ACHN (cell line): ENCODE results near the gene MYRIP.
"Not testable (repeated sequence)": the region's sequence is repeated elsewhere in the genome, so short reads cannot be mapped to it uniquely, and the experiment has no call there.

ENCODE experiments used
- DNase-seq: peaks from one replicate; pipeline ENCODE4 v3.0.0-alpha.2; 2015
- in situ Hi-C: cut with HindIII; loops from 2 replicates; pipeline ENCODE4 v1.10.0; 2017; ENCODE audit warnings: low sequenced_read_pairs, low pct_ligation_motif_present, low pct_unique_long_range_greater_than_20kb

MYRIP gene

DNA sequence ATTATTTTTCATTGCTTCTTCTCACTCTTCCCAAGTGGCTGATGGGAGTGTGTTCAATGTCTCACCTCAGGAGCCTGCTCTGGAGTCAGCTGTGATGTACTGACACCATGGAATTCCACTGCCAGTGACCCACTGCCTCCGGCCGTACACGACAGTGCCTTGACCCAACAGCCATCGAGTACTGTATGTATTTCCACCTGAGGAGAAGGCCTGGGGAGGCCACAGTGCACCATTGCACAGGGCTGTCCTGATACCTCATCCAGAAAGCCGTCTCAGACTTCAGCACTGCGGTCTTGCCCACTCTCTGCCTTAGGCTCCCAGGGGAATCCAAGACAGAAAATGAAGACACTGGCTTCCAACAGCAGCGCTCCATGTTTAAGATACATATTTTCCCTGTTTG lies 448.7 kb downstream of the MYRIP start:
- in situ Hi-C loops = no loop called here
- no peak for DNase-seq

DNA sequence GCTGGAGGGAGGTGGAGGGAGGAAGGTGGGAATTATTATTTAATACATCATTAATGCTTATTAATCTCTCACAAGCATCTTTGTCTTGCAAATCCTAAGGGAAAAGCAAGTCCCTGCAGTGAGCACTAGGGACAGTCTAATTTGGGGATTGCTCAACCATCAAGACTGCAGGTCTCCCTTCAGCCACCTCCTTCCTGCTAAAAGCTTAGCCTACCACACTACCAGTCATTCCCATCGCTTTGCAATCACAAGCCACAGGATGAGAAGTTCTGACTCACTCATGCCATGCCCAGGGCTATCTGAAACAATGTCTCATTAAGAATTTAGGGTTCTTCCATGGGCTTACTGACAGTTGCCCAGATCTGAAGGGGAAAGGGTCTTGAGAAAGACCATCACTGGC lies 449.1 kb downstream of the MYRIP start:
- DNase-seq = no peak
- in situ Hi-C loops = no loop called here

DNA sequence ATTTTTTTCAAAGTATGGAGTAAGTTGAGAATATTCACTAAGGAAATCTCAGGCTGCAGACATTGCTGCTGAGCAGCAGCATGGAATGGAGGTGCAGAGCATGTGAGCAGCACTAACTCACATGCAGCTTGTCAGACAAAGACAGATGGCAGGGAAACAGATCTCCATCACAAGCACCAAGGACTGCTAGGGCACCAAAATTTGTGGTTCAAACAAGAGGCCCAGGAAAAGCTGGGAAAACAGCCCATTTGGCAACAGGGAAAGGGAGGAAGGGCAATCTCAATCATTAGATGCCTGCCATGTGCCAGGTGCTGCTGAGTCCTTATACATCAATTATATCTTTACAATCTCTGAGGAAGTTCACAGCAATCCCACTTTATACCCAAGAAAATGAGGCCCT lies 452.9 kb downstream of the MYRIP start:
- no peak for DNase-seq
- in situ Hi-C loops = no loop called here

DNA sequence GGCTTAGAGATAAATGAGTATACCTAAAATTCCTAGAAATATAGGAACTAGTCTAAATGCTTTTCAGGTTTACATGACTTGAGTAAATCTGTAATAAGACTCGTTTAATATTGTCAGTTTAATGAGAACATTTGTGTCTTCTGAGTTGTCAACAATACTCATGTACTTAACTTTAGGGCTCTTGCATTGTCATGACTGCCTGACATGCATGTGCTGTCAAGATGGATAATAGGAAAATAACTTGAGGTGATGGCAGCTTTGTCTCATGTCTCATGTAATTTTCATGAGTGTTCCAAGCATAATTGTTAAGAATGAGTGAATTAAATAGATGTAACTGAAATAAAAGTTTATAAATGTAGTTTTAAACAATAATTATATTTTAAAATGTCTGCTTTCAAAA lies 455.0 kb downstream of the MYRIP start:
- in situ Hi-C loops = no loop called here
- DNase-seq = no peak

DNA sequence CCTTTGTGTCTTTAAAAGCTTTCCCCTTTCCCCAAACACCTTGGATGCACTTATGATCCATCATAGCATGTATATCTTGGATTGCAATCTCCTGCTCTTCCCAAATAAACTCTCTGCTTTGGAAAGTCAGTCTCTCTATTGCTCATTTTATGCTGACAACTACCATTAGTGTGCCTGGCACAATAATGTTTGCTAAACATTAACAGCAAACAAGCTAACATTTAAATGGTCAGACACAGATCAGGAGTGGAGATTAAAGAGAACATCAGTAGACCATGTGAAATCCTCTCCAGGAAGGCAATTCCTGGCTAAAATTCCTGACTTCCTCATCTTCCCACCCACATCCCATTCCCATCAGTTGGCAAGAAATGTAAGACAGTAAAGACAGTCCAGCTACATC lies 455.8 kb downstream of the MYRIP start:
- no peak for DNase-seq
- in situ Hi-C loops = no loop called here

DNA sequence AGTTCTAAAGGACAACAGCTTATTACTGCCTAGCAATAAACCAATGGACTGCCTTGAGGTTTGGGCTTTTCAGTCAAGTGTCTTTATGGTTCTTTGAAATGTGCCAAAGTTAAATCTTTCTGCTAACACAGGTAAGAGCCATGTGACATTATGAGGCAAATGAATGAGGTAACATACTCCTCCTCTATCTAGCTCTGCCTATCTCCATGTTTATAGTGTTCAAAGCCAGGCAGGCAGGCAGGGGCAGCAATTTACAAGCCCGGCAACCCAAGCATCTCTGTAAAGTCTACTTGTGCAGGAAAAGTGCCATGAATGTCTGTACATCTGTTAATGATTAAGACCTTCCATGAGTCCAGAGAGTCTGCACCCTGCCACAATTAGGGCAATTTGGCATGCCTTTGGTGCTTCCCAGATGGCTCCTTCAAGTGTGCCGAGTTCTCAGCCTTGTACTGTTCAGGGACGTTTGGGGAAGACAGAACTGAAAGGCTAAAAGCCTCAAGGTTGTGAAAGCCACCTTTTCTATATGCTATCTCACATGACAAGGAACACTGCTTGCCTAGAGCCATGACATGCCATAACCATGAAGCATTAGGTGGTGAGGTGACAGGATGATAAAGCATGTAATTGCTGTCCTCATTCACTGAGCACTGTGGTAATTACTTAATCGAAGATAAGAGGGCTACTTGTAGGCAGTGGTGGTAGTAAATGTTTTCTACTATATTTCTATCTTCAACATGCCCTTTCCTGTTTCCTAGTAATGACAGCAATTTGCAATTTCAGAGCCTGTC lies 458.7 kb downstream of the MYRIP start:
- in situ Hi-C loops = no loop called here
- peak; percentile 2 for DNase-seq

DNA sequence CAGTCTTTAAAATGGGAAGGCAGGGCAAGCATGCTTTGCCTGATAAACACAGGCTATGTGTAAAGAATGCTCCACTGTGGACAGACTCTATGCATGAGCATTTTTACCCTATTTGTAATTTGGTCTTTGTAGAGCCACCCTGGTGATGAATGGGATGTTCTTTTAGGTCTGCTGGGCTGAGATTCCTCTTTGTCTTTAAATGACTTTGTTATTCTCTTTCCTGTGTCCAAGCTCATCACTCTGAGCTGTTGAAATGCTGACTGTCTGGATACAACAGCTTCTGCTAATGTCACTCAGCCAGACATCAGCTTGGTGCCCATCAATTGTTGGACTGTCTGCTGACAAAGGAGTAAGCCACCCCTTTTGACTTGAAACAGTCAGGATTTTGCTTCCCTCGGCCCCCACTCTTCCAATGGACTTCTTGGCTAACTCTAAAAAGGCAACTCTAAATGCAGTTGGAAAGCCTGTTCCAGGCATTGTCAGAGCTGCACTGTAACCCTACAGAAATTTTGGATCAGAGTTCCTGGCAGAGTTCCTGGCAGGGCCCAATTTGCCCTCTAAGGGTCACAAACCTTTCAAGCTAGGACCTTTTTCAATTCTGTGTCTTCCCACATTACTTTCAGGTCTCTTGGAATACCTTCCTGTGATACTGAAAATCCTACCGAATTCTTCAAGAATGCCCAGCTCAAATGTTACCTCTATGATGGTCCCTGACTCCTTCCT lies 459.6 kb downstream of the MYRIP start:
- in situ Hi-C loops = no loop called here
- no peak for DNase-seq

DNA sequence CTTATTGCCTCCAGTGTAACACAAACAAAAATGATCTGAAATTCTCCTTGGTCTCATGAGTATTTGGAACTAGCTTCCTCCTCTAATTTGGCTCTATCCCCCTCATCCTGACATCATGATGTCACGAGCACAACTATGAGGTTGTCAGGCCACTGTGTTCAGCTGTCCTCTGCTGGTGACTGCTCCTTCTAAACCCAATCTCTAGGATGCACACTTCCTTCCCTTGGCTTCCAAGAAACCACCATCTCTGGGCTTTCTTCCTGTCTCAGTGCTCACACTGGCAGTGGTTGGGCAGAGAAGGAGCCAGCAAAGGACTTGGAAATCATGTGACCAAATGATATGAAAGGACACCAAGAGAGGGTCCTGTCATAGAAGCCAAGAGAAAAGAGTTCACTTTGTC lies 469.4 kb downstream of the MYRIP start:
- in situ Hi-C loops = no loop called here
- DNase-seq = no peak

DNA sequence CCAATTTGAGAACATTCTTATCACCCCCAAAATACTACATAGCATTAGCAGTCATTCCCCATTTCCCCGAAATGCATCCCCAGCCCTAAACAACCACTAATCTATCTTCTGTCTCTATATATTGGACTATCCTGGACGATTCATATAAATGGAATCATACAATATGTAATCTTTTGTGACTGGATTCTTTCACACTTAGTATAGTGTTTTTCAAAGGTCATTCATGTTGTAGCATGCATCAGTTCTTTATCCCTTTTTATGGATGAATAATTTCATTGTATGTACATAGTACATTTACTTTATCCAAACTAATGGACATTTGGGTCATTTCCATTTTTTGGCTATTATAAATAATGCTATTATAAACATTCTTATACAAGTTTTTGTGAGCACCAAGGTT lies 472.6 kb downstream of the MYRIP start:
- in situ Hi-C loops = no loop called here
- DNase-seq = no peak

DNA sequence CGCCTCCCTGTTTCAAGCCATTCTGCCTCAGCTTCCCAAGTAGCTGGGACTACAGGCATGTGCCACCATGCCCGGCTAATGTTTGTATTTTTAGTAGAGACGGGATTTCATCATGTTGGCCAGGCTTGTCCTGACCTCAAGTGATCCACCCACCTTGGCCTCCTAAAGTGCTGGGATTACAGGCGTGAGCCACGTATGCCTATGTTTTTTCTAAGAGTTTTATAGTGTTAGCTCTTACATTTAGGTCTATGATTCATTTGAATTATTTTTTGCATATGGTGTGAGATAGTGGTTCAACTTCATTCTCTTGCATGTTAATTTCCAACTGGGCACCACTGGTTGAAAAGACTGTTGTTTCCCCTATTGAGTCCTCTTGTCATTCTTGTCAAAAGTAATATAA lies 473.6 kb downstream of the MYRIP start:
- DNase-seq, in situ Hi-C loops: not testable (repeated sequence)

DNA sequence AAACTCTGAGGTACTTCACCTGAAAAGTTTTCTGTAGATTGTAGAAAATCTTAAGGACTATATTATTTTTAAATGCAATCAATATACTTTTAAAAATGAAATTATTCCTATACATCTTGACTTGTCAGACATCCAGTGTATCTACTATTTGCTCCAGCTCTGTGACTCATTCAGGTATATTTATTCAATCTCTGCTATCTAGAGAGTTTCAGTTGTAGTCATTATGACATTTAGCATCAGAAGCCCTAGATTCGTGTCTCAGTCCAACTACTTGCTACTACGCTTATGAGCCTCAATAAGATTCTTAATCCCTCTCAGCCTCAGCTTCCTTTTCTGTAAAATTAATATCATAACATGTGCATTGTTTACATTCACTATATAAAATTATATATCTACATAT lies 477.8 kb downstream of the MYRIP start:
- in situ Hi-C loops = no loop called here

DNA sequence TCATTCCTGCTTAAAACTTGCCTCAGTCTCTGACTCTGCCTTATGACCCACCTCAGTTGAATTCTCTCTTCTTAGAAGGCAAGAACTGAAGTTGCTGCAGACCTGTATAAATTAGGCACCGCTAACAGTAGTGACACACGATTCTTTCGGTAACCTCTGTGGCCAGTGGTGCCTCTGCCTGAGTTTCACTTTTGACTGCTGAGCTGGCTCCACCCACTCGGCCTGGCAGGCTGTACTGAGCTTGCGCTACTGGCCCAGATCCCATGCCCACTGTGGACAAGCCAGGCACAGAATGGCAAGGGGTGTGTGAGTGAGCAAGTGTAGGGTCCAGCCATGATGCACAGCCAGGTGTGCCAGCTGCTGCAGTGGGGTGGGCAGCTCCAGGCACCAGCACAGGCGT lies 481.0 kb downstream of the MYRIP start:
- in situ Hi-C loops = no loop called here
- DNase-seq = no peak

More for the DNA sequence above, 477.8 kb downstream of the MYRIP start:
- no peak for DNase-seq

DNA sequence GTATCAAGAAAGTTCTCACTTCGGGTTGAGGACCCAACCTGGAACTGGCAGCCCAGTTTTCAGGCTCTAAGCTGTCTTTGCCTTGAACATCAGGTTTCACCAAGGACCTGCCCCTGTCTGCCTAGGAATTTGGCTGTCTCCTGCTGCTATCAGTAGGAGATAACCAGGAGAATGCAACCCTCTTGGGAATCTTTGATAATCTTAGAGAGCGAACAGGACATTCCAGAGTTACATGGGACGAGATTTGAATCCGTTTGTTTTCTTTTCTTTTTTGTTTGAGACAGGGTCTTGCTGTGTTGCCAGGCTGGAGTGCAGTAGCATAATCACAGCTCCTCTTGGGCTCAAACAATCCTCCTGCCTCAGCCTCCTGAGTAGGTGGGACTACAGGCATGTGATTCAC lies 482.1 kb downstream of the MYRIP start:
- DNase-seq = no peak
- in situ Hi-C loops = no loop called here

DNA sequence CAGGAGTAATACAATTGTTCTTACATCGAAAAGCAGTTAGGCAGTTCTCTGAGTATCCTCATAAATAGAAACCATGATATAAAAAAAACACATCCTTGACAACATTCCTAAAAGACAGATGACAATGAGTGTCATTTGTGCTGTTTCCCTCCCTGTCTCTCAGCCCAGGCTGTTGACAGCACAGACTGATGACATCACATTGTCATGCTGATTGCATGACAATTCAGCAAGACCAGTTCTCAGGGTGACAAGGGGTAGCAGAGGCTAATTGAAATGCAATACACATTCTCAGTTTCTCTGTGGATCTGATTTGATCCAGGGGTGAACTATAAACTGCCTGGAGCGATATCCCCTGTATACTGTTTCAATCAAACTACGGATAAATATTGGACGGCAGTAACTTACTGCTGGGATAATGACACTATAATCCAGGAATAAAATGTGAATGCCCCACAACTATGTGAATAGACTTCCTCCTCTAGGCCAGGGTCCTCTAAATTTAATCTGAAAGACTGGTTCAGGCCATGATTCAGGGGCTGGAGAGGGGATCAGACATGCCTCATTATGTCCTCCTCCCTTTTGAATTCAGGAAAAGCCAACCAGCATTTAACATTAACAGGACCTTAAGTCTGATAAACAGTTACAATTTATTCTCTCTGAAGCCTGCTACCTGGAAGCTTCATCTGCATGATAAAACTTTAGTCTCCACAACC lies 483.4 kb downstream of the MYRIP start:
- in situ Hi-C loops = no loop called here

DNA sequence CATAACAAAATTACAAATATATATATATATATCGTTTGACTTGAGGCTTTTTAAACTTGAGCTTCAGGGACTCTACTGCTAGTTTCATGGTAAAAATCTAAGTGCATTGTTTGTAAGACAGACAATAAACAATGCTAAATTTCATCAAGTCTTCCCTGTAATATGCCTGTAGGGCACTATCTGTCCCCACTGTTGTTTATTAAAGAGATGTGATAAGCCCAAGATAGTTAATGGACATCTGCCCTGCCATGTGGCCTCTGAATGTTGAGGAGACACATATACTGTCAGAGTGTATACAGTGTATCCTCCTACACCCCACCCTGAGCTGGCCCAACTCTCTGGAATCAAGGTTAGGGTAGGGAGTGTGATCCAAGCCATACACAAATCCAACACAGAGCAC lies 485.0 kb downstream of the MYRIP start:
- DNase-seq = no peak
- in situ Hi-C loops = no loop called here

More for the DNA sequence above, 483.4 kb downstream of the MYRIP start:
- DNase-seq = no peak

DNA sequence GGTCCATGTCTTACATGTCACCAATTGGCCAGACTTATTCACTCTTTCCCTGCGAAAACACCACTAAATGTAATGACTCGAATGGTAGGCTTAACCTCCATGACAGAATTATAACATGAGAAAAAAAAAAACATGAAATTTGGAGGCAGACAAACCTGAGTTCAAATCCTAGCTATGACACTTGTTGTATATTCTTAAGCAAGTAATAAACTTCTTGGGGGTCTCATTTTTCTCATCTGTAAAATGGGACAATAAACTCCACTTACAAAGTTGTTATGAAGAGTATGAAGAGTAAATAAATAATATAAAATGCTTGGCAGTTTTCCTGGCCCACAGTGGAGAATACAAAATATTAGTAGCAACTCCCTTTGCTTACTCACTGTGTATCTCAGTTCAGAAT lies 488.7 kb downstream of the MYRIP start:
- in situ Hi-C loops = no loop called here
- no peak for DNase-seq

DNA sequence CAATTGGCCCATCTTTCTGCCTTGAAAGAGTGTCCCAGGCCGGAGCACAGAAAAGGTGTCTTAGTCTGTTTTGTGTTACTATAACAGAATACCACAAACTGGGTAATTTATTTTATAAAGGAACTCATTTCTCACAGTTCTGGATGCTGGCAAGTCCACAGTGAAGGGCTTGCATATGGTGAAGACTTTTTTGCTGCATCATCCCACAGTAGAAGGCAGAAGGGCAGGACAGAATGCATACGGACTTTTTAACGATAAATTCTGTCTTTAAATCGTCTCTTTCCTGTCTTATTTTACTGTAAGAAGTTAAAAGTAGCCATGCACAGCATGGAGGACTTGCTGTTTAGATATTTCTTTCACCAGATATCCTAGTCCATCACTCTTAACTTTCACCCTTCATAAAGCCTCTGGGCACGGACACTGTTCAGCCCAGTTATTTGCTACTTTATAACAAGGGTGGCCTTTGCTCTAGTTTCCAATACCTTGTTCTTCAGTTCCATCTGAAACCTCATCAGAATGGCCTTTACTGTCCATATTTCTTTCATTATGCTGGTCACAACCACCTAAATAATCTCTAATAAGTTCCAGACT lies 489.8 kb downstream of the MYRIP start:
- no peak for DNase-seq
- in situ Hi-C loops = no loop called here

DNA sequence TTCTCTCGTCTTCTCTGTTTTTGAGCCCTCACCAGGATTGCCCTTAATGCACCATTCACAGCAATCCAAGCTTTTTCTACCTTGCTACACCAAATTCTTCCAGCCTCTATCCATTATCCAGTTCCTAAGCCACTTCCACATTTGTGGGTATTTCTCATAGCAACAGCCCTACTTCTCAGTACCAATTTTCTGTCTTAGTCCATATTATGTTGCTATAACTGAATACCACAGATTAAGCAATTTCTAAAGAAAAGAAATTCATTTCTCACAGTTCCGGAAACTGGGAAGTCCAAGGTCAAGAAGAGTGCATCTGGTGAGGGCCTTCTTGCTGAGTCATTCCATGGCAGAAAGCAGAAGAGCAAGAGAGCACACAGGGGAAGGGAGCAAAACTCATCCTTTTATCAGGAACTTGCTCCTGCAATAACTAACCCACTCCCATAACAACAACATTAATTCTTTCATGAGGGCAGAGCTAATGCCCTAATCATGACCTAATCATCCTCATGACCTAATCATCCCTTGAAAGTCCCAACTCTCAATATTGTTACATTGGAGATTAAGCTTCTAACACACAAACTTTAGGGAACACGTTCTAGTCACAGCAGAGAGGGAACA lies 490.4 kb downstream of the MYRIP start:
- DNase-seq = peak; percentile 4
- in situ Hi-C loops = loop anchor here (25.0 kb wide), 1 partner anchor 113 kb away; no protein-coding TSS in a partner anchor

DNA sequence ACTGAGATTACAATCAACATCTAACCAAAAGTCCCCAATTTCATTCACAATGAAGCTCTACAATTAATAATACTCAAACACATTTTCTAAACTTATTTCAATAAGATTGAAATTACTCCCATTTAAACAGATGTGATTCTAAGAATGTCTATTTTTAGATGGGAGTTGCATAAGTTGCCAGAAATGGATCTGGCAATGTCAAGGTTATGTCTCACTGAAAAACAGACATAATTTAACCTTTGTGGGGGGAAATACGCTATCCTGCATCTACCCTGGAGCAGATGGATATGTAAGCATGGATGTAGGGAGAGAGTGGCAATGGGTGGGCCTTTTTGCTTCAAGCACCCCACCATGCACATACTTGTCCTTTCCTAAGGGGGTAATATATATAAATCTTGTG lies 493.4 kb downstream of the MYRIP start:
- in situ Hi-C loops = loop anchor here (25.0 kb wide), 1 partner anchor 115 kb away; no protein-coding TSS in a partner anchor
- no peak for DNase-seq
